B cell (primary cell): ENCODE measurements around the gene WNT11. TPM values are rescaled to one million over a fixed set of nuclear protein-coding genes. Genes with fewer than 3 reads are reported as not detected.

Source experiments
- ATAC-seq: fragments of 200-7000 bp; cut with Tn5 transposase; one replicate; pipeline ENCODE4 v1.10.0; 2021; ENCODE audit warnings: low read depth, mild to moderate bottlenecking, moderate number of reproducible peaks, moderate library complexity
- CTCF ChIA-PET: fragments of 350-600 bp; sonication (Branson Sonifier 250); formaldehyde crosslinking; loops from one replicate; lab custom pipeline; 2021; ENCODE audit warnings: antibody characterized with exemption, inconsistent platforms; lab: Charles Lee
- POLR2A ChIA-PET: fragments of 350-600 bp; sonication (Branson Sonifier 250); formaldehyde crosslinking; loops from one replicate; lab custom pipeline; 2021; ENCODE audit warnings: antibody characterized with exemption; lab: Charles Lee
- DNase-seq: peaks from one replicate; pipeline ENCODE4 v3.0.0; 2013
- H2AFZ ChIP-seq: 2 replicates; pipeline ENCODE4 v1.6.1; 2012; ENCODE audit warnings: mild to moderate bottlenecking, low read depth, low read length; ENCODE audit not compliant: insufficient read depth, poor library complexity, severe bottlenecking
- H3K27ac ChIP-seq, 2 donors: 1 replicate in 1 of 2; 2 replicates in 1 of 2; pipeline ENCODE4 v1.5.1; 2012 to 2013; ENCODE audit warnings: low read length in 2 of 2, mild to moderate bottlenecking in 2 of 2, moderate library complexity in 1 of 2
- H3K27me3 ChIP-seq, 4 experiments: fragments of 200-600 bp in 1 of 4; sonication (generic) in 1 of 4; replicated peaks in 1 of 4; 1 replicate in 2 of 4; 2 replicates in 2 of 4; pipeline versions ENCODE4 v1.6.1 to v1.7.0; 2013 to 2016; ENCODE audit warnings: low read length in 3 of 4, mild to moderate bottlenecking in 2 of 4, mixed read lengths in 1 of 4, moderate library complexity in 1 of 4; ENCODE audit not compliant: insufficient read depth in 4 of 4, control insufficient read depth in 3 of 4; ENCODE audit errors: control extremely low read depth in 1 of 4
- H3K36me3 ChIP-seq, 2 experiments: replicated peaks in 1 of 2; 1 replicate in 1 of 2; 2 replicates in 1 of 2; pipeline versions ENCODE4 v1.6.1 to v1.7.1; 2013; ENCODE audit warnings: low read length in 1 of 2; ENCODE audit not compliant: insufficient read depth in 2 of 2, control insufficient read depth in 1 of 2; ENCODE audit errors: control extremely low read depth in 1 of 2, extremely low read depth in 1 of 2
- H3K4me1 ChIP-seq, 2 donors: fragments of 200-600 bp in 1 of 2; sonication (generic) in 1 of 2; 1 replicate in 1 of 2; 2 replicates in 1 of 2; pipeline versions ENCODE4 v1.5.1 to v1.6.1; 2013 to 2017; ENCODE audit warnings: low read length in 2 of 2; ENCODE audit not compliant: control insufficient read depth in 2 of 2, insufficient read depth in 2 of 2
- H3K4me2 ChIP-seq: replicated peaks from 2 replicates; pipeline ENCODE3; 2012; ENCODE audit warnings: mild to moderate bottlenecking, low read depth, low read length; ENCODE audit not compliant: poor library complexity, severe bottlenecking
- H3K4me3 ChIP-seq, 5 experiments: fragments of 200-600 bp in 1 of 5; sonication (generic) in 1 of 5; 1 replicate in 3 of 5; 2 replicates in 2 of 5; pipeline versions ENCODE4 v1.5.1 to v1.7.0; 2011 to 2016; ENCODE audit warnings: low read length in 4 of 5, mild to moderate bottlenecking in 4 of 5, low read depth in 2 of 5, control low read depth in 1 of 5, moderate library complexity in 1 of 5; ENCODE audit not compliant: insufficient read depth in 1 of 5; ENCODE audit errors: control extremely low read depth in 1 of 5, extremely low read depth in 1 of 5
- H3K79me2 ChIP-seq: fragments of 200-600 bp; sonication (generic); one replicate; pipeline ENCODE4 v1.6.0; 2016; ENCODE audit warnings: low read length; ENCODE audit not compliant: control insufficient read depth, insufficient read depth
- H3K9ac ChIP-seq: fragments of 200-600 bp; sonication (generic); 2 replicates; pipeline ENCODE4 v1.6.1; 2017; ENCODE audit warnings: mild to moderate bottlenecking, low read length, moderate library complexity
- H3K9me3 ChIP-seq, 3 donors: one replicate each; pipeline versions ENCODE4 v1.6.1 to v1.7.1; 2013; ENCODE audit warnings: low read length in 2 of 3; ENCODE audit not compliant: control insufficient read depth in 2 of 3, insufficient read depth in 1 of 3; ENCODE audit errors: control extremely low read depth in 1 of 3
- H4K20me1 ChIP-seq: 2 replicates; pipeline ENCODE4 v1.6.0; 2012; ENCODE audit warnings: mild to moderate bottlenecking, low read length; ENCODE audit not compliant: insufficient read depth, control insufficient read depth, poor library complexity, severe bottlenecking
- H3K27ac Mint-ChIP-seq: one replicate; pipeline ENCODE4 v1.8.0; 2021; ENCODE audit warnings: mixed read lengths
- H3K27me3 Mint-ChIP-seq: one replicate; pipeline ENCODE4 v1.8.0; 2021; ENCODE audit warnings: mixed read lengths
- H3K4me1 Mint-ChIP-seq: one replicate; pipeline ENCODE4 v1.8.0; 2021; ENCODE audit warnings: mixed read lengths
- H3K4me3 Mint-ChIP-seq: one replicate; pipeline ENCODE4 v1.8.0; 2021; ENCODE audit warnings: mixed read lengths
- H3K9me3 Mint-ChIP-seq: one replicate; pipeline ENCODE4 v1.8.0; 2022; ENCODE audit warnings: mixed read lengths; ENCODE audit not compliant: insufficient read depth
- CTCF ChIP-seq: fragments of 200-600 bp; IDR thresholded peaks from one replicate; pipeline ENCODE4 v1.8.0; 2022; ENCODE audit warnings: antibody characterized with exemption, mild to moderate bottlenecking
- EZH2 ChIP-seq: IDR thresholded peaks from 2 replicates; pipeline ENCODE4 v1.6.1; 2012; ENCODE audit warnings: borderline replicate concordance, low read depth, mild to moderate bottlenecking, moderate library complexity, low read length; ENCODE audit not compliant: insufficient read depth, poor library complexity, severe bottlenecking
- WGBS: methylation state at CpG from one replicate; pipeline ENCODE4 v1.1.5; 2013; ENCODE audit warnings: missing lambda C conversion rate; ENCODE audit not compliant: insufficient coverage; 5-methylcytosine and 5-hydroxymethylcytosine counted together
- intact Hi-C: fragments of 100-400 bp; cut with micrococcal nuclease; formaldehyde crosslinking; loops from one replicate; pipeline ENCODE4 v1.10.0; 2022
- polyA plus RNA-seq: library from polyadenylated mRNA; depleted of rRNA; stranded (reverse); fragments of >200 nt; gene quantifications from 2 replicates; pipeline ENCODE4 v1.2.3, GENCODE V29; 2012
- total RNA-seq, 2 donors: library from RNA; stranded (reverse); fragments of 120-200 nt in 1 of 2; gene quantifications; 1 replicate in 1 of 2; 2 replicates in 1 of 2; pipeline versions ENCODE4 v1.2.3 to v1.2.4, GENCODE V29; 2013 to 2022

WNT11 gene
- total and polyA plus RNA-seq, 2 donors (not counting 1 experiment from before 2014, with no cell fraction given): 0.39 TPM; not detected in 1

- H3K4me1 ChIP-seq: no peaks in the 10 kb centered on the region
- WGBS: 93% methylated on average over 8 of the region's 10 CpGs
- Mint-ChIP-seq H3K9me3 (no peaks in the 10 kb centered on the region), H3K27ac (no peak overlapping the region), H3K4me1 (no peaks in the 10 kb centered on the region), H3K4me3 (no peak overlapping the region), H3K27me3 (peaks cover 8% of the 10 kb centered on the region)
- ChIA-PET POLR2A (no interaction called here), CTCF (interaction anchor here (0.6 to 2.4 kb wide), 2 partner anchors 17 to 418 kb away, joined by 3 to 9 read pairs; no protein-coding TSS in a partner anchor)
- no peaks in the 10 kb centered on the region for H3K9me3 ChIP-seq
- H3K4me3 ChIP-seq: no peak overlapping the region
- no peaks in the 10 kb centered on the region for H4K20me1 ChIP-seq
- DNase-seq (no peak), ATAC-seq (no peak)
- no peaks in the 10 kb centered on the region for H3K27me3 ChIP-seq
- no peak overlapping the region for H3K27ac ChIP-seq
- no peak overlapping the region for H2AFZ ChIP-seq
- no peak overlapping the region for H3K4me2 ChIP-seq
- H3K36me3 ChIP-seq: no peaks in the 10 kb centered on the region
- no peak for TF ChIP-seq CTCF
- TF ChIP-seq EZH2: no peak
- H3K79me2 ChIP-seq: no peaks in the 10 kb centered on the region
- intact Hi-C loops: no loop called here
- no peak overlapping the region for H3K9ac ChIP-seq
Observed at GRCh38 chr11:76224461-76225121, 18.3 kb upstream of the WNT11 start.

- Histone ChIP-seq H3K9ac (no peak overlapping the region), H3K4me1 (no peaks in the 10 kb centered on the region), H3K27me3 (no peaks in the 10 kb centered on the region), H3K79me2 (no peaks in the 10 kb centered on the region), H3K9me3 (no peaks in the 10 kb centered on the region), H4K20me1 (no peaks in the 10 kb centered on the region), H2AFZ (no peak overlapping the region), H3K4me3 (no peak overlapping the region), H3K4me2 (no peak overlapping the region), H3K27ac (no peak overlapping the region), H3K36me3 (no peaks in the 10 kb centered on the region)
- TF ChIP-seq EZH2 (no peak), CTCF (no peak)
- H3K27me3 Mint-ChIP-seq: peaks cover 11% of the 10 kb centered on the region
- no peak for DNase-seq
- 100% methylated on average over 1 of the region's 3 CpGs for WGBS
- CTCF ChIA-PET: no interaction called here
- no peak overlapping the region for H3K4me3 Mint-ChIP-seq
- POLR2A ChIA-PET: no interaction called here
- intact Hi-C loops: no loop called here
- no peak for ATAC-seq
- H3K4me1 Mint-ChIP-seq: no peaks in the 10 kb centered on the region
- H3K9me3 Mint-ChIP-seq: no peaks in the 10 kb centered on the region
- no peak overlapping the region for H3K27ac Mint-ChIP-seq
Observed at GRCh38 chr11:76221365-76221764, 15.1 kb upstream of the WNT11 start.
